Chondrocyte (in vitro differentiated cells): ENCODE data around the gene DFFA. TPM values are rescaled to one million over a fixed set of nuclear protein-coding genes. Genes with fewer than 3 reads are reported as not detected.
"Not testable (repeated sequence)": the region's sequence is repeated elsewhere in the genome, so short reads cannot be mapped to it uniquely, and the experiment has no call there.

Experiments
- DNase-seq: peaks from one replicate; pipeline ENCODE4 v3.0.0; 2021; ENCODE audit warnings: mixed read lengths, low spot score
- H3K27ac Mint-ChIP-seq: one replicate; pipeline ENCODE4 v1.8.0; 2021; ENCODE audit warnings: mild to moderate bottlenecking, moderate library complexity, mixed read lengths; ENCODE audit not compliant: unreplicated experiment
- H3K27me3 Mint-ChIP-seq: 2 replicates; pipeline ENCODE4 v1.8.0; 2021; ENCODE audit warnings: low read depth, mixed read lengths
- H3K36me3 Mint-ChIP-seq: 2 replicates; pipeline ENCODE4 v1.8.0; 2021; ENCODE audit warnings: low read depth, mixed read lengths
- H3K4me1 Mint-ChIP-seq: 2 replicates; pipeline ENCODE4 v1.8.0; 2021; ENCODE audit warnings: low read depth, mild to moderate bottlenecking, mixed read lengths
- H3K4me3 Mint-ChIP-seq: one replicate; pipeline ENCODE4 v1.8.0; 2021; ENCODE audit warnings: mild to moderate bottlenecking, moderate library complexity, mixed read lengths; ENCODE audit not compliant: unreplicated experiment
- H3K9me3 Mint-ChIP-seq: 2 replicates; pipeline ENCODE4 v1.8.0; 2021; ENCODE audit warnings: low read depth, mixed read lengths
- CTCF ChIP-seq: fragments of 200-600 bp; sonication (generic); IDR thresholded peaks from 2 replicates; pipeline ENCODE4 v1.5.0; 2021; ENCODE audit warnings: antibody characterized with exemption, mild to moderate bottlenecking, moderate library complexity
- total RNA-seq: library from RNA; stranded (reverse); gene quantifications from 3 replicates; pipeline ENCODE4 v1.2.1, GENCODE V29; 2021

Gene DFFA
- total RNA-seq, 1 donor from 2014 or later = 33.7 TPM

- H3K36me3 Mint-ChIP-seq = no peaks in the 10 kb centered on the region
- H3K27me3 Mint-ChIP-seq = no peaks in the 10 kb centered on the region
- H3K4me3 Mint-ChIP-seq = no peak overlapping the region
- no peaks in the 10 kb centered on the region for H3K9me3 Mint-ChIP-seq
- no peak overlapping the region for H3K27ac Mint-ChIP-seq
- peaks cover 37% of the 10 kb centered on the region for H3K4me1 Mint-ChIP-seq
- TF ChIP-seq CTCF = peak; percentile 91
- no peak for DNase-seq
Observed at GRCh38 chr1:10507111-10507879, 35.0 kb upstream of the DFFA start.

DNA sequence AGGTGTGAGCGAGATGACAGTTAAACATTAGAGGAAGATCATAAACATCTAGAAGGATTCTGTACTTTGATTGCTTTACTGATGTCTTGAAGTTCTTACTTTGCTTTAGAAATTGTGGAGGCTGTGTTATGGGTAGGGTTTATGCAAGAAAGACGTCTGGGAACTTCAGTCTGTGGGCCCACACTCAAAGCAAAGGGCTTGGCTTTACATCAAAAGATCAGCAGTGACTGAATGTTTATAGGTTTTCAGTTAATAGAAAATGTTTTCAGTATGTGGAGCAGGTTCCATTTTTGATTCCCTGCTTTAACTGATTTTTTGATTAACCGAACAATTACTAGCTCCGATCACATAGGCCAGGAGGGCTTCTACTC is 34.3 kb upstream of the DFFA start:
- no peak for DNase-seq
- Mint-ChIP-seq H3K27me3 (no peaks in the 10 kb centered on the region), H3K4me3 (no peak overlapping the region), H3K36me3 (no peaks in the 10 kb centered on the region), H3K9me3 (no peaks in the 10 kb centered on the region), H3K4me1 (peaks cover 37% of the 10 kb centered on the region), H3K27ac (no peak overlapping the region)
- no peak for TF ChIP-seq CTCF

DNA sequence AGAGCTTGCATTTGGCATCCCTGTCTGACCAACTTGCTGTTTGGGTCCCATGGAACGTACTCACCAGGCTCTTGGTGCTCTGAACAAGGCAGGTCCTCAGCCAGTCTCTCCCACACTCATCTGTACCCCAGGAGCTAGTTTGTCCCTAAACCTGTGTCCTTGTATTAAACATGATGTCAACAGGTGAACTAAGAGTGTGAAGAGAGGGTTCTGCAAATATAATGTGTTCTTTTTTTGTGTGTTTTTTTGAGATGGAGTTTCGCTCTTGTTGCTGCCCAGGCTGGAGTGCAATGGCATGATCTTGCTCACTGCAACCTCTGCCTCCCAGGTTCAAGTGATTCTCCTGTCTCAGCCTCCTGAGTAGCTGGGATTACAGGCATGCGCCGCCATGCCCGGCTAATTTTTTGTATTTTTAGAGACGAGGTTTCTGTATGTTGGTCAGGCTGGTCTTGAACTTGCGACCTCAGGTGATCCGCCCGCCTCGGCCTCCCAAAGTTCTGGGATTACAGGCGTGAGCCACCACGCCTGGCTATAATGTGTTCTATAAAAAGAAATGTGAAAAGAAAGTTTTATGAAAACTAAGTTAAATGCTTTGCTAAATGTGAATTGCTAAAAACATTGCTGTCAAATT is 33.8 kb upstream of the DFFA start:
- H3K27me3 Mint-ChIP-seq, H3K9me3 Mint-ChIP-seq, DNase-seq, H3K4me3 Mint-ChIP-seq, H3K27ac Mint-ChIP-seq, H3K36me3 Mint-ChIP-seq: not testable (repeated sequence)
- peaks cover 32% of the 10 kb centered on the region for H3K4me1 Mint-ChIP-seq

- Mint-ChIP-seq H3K36me3 (no peaks in the 10 kb centered on the region), H3K27ac (no peak overlapping the region), H3K9me3 (no peaks in the 10 kb centered on the region), H3K27me3 (no peaks in the 10 kb centered on the region), H3K4me1 (peaks cover 17% of the 10 kb centered on the region), H3K4me3 (no peak overlapping the region)
- TF ChIP-seq CTCF = no peak
- DNase-seq = no peak
Observed at GRCh38 chr1:10504249-10504648, 31.9 kb upstream of the DFFA start.

DNA sequence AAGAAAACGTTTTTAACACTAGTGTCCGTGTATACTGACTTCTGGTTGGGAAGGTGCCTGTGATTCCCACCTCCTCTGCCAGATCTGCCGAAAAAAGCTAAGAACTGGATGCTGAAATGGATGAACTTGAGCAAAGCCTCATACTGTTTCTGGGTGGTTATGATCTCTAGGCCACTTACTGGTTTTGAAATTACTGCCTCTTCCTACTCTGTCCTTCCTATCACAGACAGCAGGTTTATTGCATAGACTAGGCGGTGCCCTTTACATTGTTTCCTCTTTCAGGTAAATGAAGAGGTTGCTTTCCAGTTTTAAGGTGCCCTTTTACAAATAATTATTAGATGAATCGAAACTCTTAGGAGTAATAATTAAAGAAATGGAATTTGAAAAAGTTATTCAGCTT is 29.9 kb upstream of the DFFA start:
- H3K27me3 Mint-ChIP-seq = no peaks in the 10 kb centered on the region
- H3K36me3 Mint-ChIP-seq = no peaks in the 10 kb centered on the region

More for the DNA sequence above, 29.9 kb upstream of the DFFA start:
- Mint-ChIP-seq H3K27ac (no peak overlapping the region), H3K4me1 (peaks cover 2% of the 10 kb centered on the region), H3K9me3 (no peaks in the 10 kb centered on the region), H3K4me3 (no peak overlapping the region)
- TF ChIP-seq CTCF = no peak
- DNase-seq = no peak
